GM19463 (cell line): ENCODE results near the gene CAMK2A.

Experiments used
- ATAC-seq: cut with Tn5 transposase; IDR thresholded peaks from one replicate; pipeline ENCODE4 v1.9.1; 2021; ENCODE audit warnings: mild to moderate bottlenecking, moderate library complexity; ENCODE audit not compliant: unreplicated experiment

Gene CAMK2A

GRCh38 chr5:150215979-150216944, 73.3 kb downstream of the CAMK2A start:
- ATAC-seq = no peak

- ATAC-seq = no peak
Observed at GRCh38 chr5:150214289-150214688, 75.3 kb downstream of the CAMK2A start.

GRCh38 chr5:150213530-150213929, 76.0 kb downstream of the CAMK2A start:
- ATAC-seq = no peak

GRCh38 chr5:150211156-150212030, 78.2 kb downstream of the CAMK2A start:
- no peak for ATAC-seq

- no peak for ATAC-seq
Observed at GRCh38 chr5:150210644-150211043, 78.9 kb downstream of the CAMK2A start.

- ATAC-seq = no peak
Observed at GRCh38 chr5:150209099-150209635, 80.4 kb downstream of the CAMK2A start.

- ATAC-seq = no peak
Observed at GRCh38 chr5:150208187-150209098, 81.1 kb downstream of the CAMK2A start.

GRCh38 chr5:150206779-150207115, 82.8 kb downstream of the CAMK2A start:
- no peak for ATAC-seq

- ATAC-seq = no peak
Observed at GRCh38 chr5:150206098-150206778, 83.3 kb downstream of the CAMK2A start.

- ATAC-seq = no peak
Observed at GRCh38 chr5:150204590-150204960, 85.0 kb downstream of the CAMK2A start.

GRCh38 chr5:150203832-150204589, 85.6 kb downstream of the CAMK2A start:
- ATAC-seq = no peak

- ATAC-seq = no peak
Observed at GRCh38 chr5:150202501-150202900, 87.1 kb downstream of the CAMK2A start.

GRCh38 chr5:150197476-150197875, 92.1 kb downstream of the CAMK2A start:
- ATAC-seq = no peak

GRCh38 chr5:150196986-150197385, 92.6 kb downstream of the CAMK2A start:
- no peak for ATAC-seq

GRCh38 chr5:150196514-150196913, 93.1 kb downstream of the CAMK2A start:
- no peak for ATAC-seq

GRCh38 chr5:150195736-150196485, 93.7 kb downstream of the CAMK2A start:
- no peak for ATAC-seq

- ATAC-seq = no peak
Observed at GRCh38 chr5:150192462-150192861, 97.1 kb downstream of the CAMK2A start.

- ATAC-seq = no peak
Observed at GRCh38 chr5:150190987-150191386, 98.6 kb downstream of the CAMK2A start.
